Cortex of kidney (tissue), 1 donor: ENCODE measurements around the gene FHOD3.
"Not testable (repeated sequence)": the region's sequence is repeated elsewhere in the genome, so short reads cannot be mapped to it uniquely, and the experiment has no call there.

Source experiments
- DNase-seq: peaks from one replicate; lab custom pipeline; 2025; lab: John Stamatoyannopoulos, UW

Gene FHOD3

DNA sequence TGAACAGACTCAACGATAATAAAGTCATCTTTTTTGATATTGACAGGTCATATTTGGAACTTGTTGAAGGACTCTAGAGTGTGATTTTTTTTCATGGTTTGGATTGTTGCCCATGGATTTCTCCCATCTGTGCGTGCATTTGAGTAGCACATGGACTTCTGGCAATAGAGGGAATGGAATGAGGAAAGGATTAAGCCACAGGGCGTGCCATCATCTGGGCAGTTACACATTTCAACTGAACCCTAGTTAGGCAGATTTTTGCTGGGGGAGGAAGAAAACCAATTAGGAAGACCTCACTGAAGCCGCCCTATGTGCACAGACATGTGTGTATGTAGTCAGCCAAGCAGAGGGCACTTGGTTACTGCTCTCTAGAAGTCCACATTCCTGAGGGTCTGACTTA, 458.7 kb downstream of the FHOD3 start:
- DNase-seq = no peak

GRCh38 chr18:36757081-36757480, 459.6 kb downstream of the FHOD3 start:
- DNase-seq = no peak

- DNase-seq = no peak
These were observed 460.5 kb downstream of the FHOD3 start for GRCh38 chr18:36757991-36758390.

GRCh38 chr18:36758623-36759022, 461.1 kb downstream of the FHOD3 start:
- DNase-seq = no peak

DNA sequence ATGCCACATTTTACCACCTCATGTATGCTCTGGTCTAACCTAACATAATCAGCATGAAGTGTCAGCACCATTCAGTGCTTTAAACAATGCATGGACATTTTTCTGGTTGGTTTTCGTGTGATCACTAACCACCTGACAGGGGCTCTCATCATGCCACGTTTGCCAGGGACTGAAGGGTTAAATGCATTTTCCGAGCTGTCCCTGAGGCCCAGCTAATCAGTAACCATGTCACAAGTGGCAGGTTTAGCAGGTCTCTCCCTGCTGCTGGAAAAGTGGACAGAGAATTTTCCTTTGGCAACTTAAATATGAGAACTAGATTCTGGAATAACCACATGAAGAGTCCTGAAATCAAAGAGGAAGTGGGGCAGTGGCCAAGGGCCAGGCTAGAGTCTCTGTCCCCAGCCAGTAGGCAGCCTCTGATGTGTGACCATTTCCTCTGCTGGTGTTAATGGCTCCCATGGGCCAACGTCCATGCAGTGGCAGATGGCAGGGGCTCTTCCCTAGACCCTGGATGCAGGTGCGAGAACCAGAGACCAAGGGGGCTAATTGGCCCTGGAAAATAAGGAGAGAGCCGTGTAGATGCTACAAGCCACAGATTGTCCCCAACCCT, 461.8 kb downstream of the FHOD3 start:
- no peak for DNase-seq

DNA sequence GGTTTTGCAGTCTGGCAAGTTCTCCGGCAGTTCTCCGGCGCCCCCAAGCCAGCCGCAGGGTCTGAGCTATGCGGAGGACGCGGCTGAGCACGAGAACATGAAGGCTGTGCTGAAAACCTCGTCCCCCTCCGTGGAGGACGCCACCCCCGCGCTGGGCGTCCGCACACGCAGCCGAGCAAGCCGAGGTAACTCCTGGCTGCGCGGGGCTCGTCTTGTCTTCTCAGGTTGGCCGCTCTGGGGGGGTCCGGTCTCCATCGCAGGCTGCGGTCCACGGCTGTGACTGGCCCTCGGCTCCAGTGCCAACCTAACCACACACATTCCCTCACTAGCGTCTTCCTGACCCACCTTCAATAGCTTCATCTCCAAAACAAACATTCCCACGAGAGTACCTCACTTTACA, 463.1 kb downstream of the FHOD3 start:
- DNase-seq = no peak

DNA sequence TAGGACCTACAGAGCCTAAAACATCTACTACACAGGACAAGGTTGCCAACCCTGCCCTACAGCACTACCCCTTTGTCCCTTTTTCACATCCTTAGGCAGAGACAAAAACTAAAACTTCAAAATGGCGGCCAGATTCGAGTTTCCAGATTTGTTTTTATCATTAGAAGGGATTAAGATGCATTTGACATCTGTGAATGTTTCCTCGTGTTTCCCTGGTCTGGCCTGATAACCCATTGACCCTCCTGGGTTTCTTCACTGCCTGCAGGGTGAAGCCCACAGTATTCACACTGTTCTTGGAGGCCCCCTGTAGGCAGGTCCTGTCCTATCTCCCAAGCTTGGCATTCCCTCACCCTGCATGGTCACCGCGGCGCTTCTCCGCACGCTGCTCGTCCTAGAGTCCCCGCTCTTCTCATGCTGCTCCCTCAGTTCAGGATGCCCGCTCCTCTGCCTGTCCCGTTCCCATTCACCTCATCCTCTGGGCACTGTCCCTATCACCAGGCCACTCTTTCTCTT, 463.7 kb downstream of the FHOD3 start:
- DNase-seq = no peak

DNA sequence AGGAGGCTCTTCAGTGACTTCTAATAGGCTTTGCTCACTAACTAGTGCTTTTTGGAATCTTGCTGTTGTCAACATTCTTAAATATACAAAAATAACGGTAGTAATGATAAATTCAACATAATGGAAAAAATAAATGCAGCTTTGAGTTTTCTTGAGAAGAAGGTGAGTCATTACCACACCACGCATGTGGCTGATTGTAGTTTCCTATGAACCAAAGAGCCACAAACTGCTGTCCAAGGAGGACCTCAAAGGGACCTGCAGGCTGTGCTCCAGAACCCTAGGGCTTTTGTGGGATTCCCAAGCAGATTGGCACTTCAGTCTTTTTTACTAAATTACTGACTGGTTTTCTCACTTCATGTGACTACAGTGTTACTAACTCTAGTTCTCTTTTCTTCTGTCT, 464.6 kb downstream of the FHOD3 start:
- DNase-seq = no peak

DNA sequence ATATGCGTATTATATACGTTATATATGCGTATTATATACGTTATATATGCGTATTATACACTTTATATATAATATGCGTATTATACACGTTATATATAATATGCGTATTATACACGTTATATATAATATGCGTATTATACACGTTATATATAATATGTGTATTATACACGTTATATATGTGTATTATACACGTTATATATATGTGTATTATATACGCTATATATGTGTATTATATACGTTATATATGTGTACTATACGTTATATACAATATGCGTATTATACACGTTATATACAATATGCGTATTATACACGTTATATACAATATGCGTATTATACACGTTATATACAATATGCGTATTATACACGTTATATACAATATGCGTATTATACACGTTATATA, 465.5 kb downstream of the FHOD3 start:
- DNase-seq = not testable (repeated sequence)

DNA sequence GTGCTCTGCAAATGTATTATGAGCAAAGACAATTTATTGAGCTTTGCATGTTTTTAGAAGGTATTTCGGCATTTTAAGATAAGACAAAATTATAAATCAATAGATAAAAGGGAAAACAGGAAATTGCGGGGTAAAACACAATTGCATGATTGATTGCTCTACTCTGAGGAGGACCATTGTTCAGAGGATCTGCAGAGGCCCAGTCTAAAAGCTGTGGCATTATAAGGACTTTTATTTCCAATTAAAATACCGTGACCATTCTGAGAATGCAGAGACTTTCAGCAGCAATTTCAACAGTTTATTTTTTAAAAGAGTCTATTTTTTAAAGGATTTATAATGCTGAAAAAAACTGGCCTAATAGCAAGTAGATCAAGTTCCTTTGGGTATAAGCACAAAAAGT, 469.3 kb downstream of the FHOD3 start:
- no peak for DNase-seq

DNA sequence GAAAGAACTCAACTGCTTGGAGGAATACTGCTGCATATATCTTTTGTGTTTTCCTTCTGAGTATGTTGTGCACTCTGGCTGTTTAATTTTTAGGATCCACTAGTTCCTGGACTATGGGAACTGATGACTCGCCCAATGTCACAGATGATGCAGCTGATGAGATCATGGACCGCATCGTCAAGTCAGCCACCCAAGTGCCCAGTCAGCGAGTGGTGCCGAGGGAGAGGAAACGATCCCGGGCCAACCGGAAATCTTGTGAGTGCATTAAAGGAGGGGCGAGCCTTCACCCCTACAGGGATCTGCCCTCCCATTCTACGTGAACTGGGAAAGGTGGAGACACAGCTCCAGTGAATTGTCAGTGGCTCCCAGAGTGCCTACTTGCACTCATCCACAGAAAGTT, 471.7 kb downstream of the FHOD3 start:
- no peak for DNase-seq

DNA sequence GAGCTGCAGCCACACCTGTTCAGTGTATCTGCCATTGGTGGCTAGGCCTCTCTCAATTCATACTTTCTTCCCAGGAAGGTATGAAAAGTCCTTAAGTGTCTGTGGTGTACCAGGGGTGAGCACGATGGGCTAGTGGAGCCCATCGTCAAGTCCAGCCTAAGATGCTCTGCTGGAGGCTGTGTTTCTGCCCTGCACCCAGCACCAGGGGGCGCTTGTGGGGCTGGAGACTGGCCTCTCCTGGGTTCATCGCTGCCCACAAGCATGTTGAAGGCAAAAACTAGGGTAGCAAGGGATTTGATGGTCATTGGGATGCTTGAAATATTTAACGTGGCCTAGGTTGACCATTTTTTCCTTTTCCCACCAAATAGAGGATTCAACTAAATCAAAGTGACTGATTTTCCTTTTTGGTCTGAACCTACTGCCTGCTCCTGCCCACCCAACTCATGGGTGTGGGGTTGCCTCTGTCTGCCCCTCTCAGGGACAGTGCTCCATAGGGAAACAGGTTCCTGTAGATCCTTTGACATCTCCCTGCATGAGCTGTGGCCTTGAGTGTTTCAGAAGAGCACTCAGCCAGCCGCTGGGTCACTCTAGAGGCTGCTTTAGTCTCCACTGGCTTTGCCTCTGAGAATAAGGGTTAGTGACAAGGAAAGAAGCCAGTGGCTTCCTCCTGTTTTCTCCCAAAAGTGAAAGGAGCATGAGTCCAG, 472.2 kb downstream of the FHOD3 start:
- DNase-seq = no peak

GRCh38 chr18:36770315-36770946, 472.9 kb downstream of the FHOD3 start:
- no peak for DNase-seq

GRCh38 chr18:36771245-36771644, 473.7 kb downstream of the FHOD3 start:
- DNase-seq = no peak

GRCh38 chr18:36772241-36772723, 474.8 kb downstream of the FHOD3 start:
- DNase-seq = no peak

- no peak for DNase-seq
These were observed 477.9 kb downstream of the FHOD3 start for GRCh38 chr18:36775396-36775795.

DNA sequence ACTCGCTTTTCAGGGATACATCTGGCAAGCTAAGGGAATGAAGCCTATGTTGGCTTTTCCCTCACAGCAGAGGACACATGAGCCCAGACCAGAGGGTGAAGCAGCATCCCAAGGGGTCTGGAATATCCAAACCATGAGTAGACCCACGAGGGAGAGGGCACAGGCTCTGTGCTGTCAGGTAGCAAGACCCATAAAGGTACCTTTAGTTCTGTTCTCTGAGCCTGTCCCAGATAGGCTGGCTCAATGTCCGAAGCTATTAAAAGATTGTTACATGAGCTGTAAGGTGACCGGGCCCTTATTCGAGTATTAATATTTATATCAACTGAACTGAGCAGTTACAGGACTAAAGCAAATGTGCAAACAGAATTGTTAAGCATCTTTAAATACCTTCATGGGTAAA, 479.1 kb downstream of the FHOD3 start:
- no peak for DNase-seq

- no peak for DNase-seq
These were observed 480.1 kb downstream of the FHOD3 start for GRCh38 chr18:36777566-36777965.

GRCh38 chr18:36780748-36781147, 483.2 kb downstream of the FHOD3 start:
- no peak for DNase-seq

DNA sequence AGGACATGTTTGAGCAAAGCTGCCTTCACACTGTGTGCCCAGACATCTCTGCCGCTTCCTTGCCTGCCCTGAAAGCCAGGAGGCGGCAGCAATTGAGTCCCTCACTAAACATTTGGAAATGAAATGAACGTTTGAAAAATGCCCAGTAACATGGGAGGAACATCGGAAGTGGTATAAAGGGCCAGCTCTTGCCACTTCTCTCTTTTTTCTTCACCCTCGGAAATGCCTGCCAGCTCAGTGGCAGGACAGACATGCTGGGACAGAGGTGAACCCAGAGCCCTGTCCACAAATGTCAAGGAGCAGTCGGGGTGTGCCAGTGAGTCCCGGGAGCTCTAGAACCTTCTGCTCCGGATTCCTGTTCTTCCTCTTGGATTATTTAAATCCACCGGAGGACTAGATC, 485.2 kb downstream of the FHOD3 start:
- no peak for DNase-seq

DNA sequence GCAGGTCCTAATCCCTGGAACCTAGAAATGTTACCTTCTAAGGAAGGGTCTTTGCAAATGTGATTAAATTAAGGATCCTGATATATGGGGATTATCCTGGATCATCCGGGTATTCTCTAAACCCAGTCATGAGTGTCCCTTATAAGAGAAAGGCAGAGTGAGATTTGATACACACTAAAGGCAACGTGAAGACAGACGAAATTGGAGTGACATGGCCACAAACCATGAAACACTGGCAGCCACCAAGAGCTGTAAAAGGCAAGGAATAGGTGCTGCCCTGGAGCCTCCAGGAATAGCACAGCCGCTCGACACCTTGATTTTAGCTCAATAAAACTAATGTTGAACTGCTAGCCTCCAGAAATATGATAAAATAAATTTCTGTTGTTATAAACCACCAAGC, 486.3 kb downstream of the FHOD3 start:
- no peak for DNase-seq

GRCh38 chr18:36786686-36787085, 489.2 kb downstream of the FHOD3 start:
- DNase-seq = no peak

GRCh38 chr18:36792634-36793283, 495.2 kb downstream of the FHOD3 start:
- DNase-seq = no peak
